Central memory CD8-positive, alpha-beta T cell (primary cell): ENCODE data around the gene TMEM183A.

Experiments
- ATAC-seq: fragments of 150-1000 bp; cut with Tn5 transposase; replicated peaks from 2 replicates; pipeline ENCODE4 v1.10.0; 2022; ENCODE audit warnings: mild to moderate bottlenecking, moderate FRiP score, moderate number of reproducible peaks; ENCODE audit not compliant: poor library complexity, severe bottlenecking; ENCODE audit errors: extremely low read depth
- DNase-seq, 2 donors: peaks; one replicate each; pipeline ENCODE4 v3.0.0; 2021; ENCODE audit warnings: low spot score in 2 of 2
- H3K27ac Mint-ChIP-seq: one replicate; pipeline ENCODE4 v1.8.0; 2022; ENCODE audit warnings: low read depth, mild to moderate bottlenecking, moderate library complexity, mixed read lengths
- H3K27me3 Mint-ChIP-seq: one replicate; pipeline ENCODE4 v1.8.0; 2022; ENCODE audit warnings: mixed read lengths
- H3K36me3 Mint-ChIP-seq: one replicate; pipeline ENCODE4 v1.8.0; 2022; ENCODE audit warnings: mild to moderate bottlenecking, moderate library complexity, mixed read lengths; ENCODE audit not compliant: insufficient read depth
- H3K4me1 Mint-ChIP-seq: one replicate; pipeline ENCODE4 v1.8.0; 2022; ENCODE audit warnings: mixed read lengths
- H3K4me3 Mint-ChIP-seq: one replicate; pipeline ENCODE4 v1.8.0; 2022; ENCODE audit warnings: mild to moderate bottlenecking, moderate library complexity, mixed read lengths
- H3K9me3 Mint-ChIP-seq: one replicate; pipeline ENCODE4 v1.8.0; 2022; ENCODE audit warnings: mixed read lengths

TMEM183A gene

GRCh38 chr1:203026666-203027663 lies 19.8 kb downstream of the TMEM183A start:
- Mint-ChIP-seq H3K4me3 (peak overlapping the region; percentile 60), H3K27ac (peak overlapping the region; percentile 77), H3K27me3 (no peaks in the 10 kb centered on the region), H3K9me3 (peaks cover 7% of the 10 kb centered on the region), H3K36me3 (peaks cover 21% of the 10 kb centered on the region), H3K4me1 (peaks cover 10% of the 10 kb centered on the region)
- ATAC-seq = peak; percentile 33
- DNase-seq = no peak

DNA sequence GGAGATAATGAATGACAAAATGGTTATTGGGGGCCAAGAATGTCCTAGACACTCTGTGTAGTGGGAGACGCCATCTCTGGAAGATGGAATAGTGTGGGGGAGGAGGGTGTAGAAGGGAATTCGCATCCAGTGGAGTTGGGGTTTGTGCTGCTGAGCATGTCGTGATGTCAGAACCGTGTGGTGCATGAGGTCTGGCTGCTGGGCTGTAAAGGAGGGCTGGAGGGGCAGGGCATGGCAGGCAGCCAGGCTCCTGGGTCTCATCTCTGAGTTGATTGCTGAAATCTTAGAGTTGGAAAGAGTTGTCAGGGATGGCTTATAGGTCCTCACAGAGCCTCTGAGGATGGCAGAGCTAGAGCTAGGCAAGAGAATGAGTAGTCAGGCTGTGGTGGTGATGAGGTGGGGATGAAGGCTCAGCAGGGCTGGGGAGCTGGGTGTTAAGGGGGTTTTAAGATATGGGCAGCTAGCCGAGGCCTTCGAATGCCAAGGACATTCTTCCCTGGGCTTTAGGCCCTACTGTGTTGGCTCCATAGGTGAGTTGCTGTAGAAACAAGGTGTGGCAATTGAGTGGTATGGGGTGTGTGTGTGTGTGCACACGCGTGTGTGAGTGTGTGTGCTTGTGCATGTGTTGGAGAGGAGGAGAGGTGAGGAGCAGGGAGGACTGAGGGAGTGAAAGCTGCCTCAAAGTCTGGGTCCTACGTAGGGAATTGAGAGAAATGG lies 21.1 kb downstream of the TMEM183A start:
- Mint-ChIP-seq H3K27me3 (no peaks in the 10 kb centered on the region), H3K27ac (no peak overlapping the region), H3K4me3 (no peak overlapping the region), H3K4me1 (peaks cover 10% of the 10 kb centered on the region), H3K36me3 (peaks cover 15% of the 10 kb centered on the region), H3K9me3 (peaks cover 7% of the 10 kb centered on the region)
- ATAC-seq (no peak), DNase-seq (no peak)

- no peak for ATAC-seq
- no peak overlapping the region for H3K4me3 Mint-ChIP-seq
These were observed 21.8 kb downstream of the TMEM183A start for GRCh38 chr1:203028784-203029553.

DNA sequence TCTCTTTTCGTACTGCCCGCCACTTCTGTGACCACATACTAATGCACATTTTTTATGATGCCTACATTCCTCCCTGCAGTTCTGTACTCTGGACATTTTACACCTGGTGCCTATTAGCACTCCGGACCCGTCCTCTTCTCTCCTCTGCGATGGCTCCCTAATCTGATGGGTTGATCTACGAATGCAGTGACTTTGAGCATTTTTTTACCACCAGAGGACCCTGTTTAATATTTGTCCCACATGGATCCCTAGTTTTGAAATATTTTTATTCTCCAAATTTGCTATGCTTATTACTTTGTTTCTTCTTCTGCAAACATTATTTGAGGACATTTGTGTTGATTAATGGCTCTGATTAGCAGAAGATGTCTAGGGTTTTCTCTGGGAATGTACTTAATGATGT lies 24.3 kb downstream of the TMEM183A start:
- no peaks in the 10 kb centered on the region for H3K9me3 Mint-ChIP-seq
- no peaks in the 10 kb centered on the region for H3K27me3 Mint-ChIP-seq
- H3K4me1 Mint-ChIP-seq = no peaks in the 10 kb centered on the region
- ATAC-seq (no peak), DNase-seq (no peak)
- H3K4me3 Mint-ChIP-seq = no peak overlapping the region
- H3K36me3 Mint-ChIP-seq = peaks cover 6% of the 10 kb centered on the region
- no peak overlapping the region for H3K27ac Mint-ChIP-seq

More at GRCh38 chr1:203028784-203029553, 21.8 kb downstream of the TMEM183A start:
- Mint-ChIP-seq H3K4me1 (peaks cover 10% of the 10 kb centered on the region), H3K36me3 (peaks cover 10% of the 10 kb centered on the region), H3K27ac (no peak overlapping the region), H3K27me3 (no peaks in the 10 kb centered on the region), H3K9me3 (peaks cover 7% of the 10 kb centered on the region)
- no peak for DNase-seq

- Mint-ChIP-seq H3K36me3 (peaks cover 2% of the 10 kb centered on the region), H3K27ac (no peak overlapping the region), H3K9me3 (no peaks in the 10 kb centered on the region), H3K4me1 (no peaks in the 10 kb centered on the region), H3K4me3 (no peak overlapping the region), H3K27me3 (peaks cover 9% of the 10 kb centered on the region)
- DNase-seq (no peak), ATAC-seq (no peak)
These were observed 26.1 kb downstream of the TMEM183A start for GRCh38 chr1:203033287-203033686.

- Mint-ChIP-seq H3K9me3 (no peaks in the 10 kb centered on the region), H3K27me3 (peaks cover 15% of the 10 kb centered on the region)
These were observed 26.7 kb downstream of the TMEM183A start for GRCh38 chr1:203033917-203034316.

DNA sequence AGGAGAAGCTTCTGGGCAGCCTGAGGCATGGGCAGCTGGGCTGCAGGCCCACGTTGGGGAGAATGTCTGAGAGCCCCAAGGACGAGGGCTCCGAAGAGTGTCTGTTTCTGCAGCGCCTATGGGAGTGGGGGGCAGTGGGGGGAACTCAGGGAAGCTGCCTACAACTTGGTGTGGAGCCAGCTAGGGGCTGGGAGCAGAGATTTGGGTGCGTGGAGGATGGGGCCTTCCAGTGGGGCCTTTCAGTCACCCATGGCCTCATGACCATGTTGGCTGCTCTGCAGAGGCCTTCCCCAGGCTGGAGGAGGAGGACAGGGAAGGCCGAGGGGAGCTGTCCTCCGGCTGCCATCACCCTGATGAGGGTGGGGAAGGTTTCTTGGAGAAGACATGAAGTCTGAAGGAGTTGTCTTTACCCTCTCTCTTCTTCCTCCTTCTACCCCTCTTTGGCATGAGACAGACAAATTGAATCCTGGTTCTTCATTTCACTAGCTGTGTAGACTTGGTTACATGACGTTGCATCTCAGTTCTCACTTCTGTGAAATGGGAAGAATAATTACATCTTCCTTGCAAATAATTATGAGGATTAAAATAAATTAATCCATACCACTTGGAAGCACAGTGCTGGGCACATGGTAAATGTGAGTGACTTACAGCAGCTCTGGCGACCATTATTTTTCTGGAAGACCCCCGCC lies 27.4 kb downstream of the TMEM183A start:
- H3K36me3 Mint-ChIP-seq = no peaks in the 10 kb centered on the region
- ATAC-seq = no peak
- peaks cover 6% of the 10 kb centered on the region for H3K4me1 Mint-ChIP-seq
- H3K27ac Mint-ChIP-seq = no peak overlapping the region
- peaks cover 21% of the 10 kb centered on the region for H3K27me3 Mint-ChIP-seq
- H3K9me3 Mint-ChIP-seq = no peaks in the 10 kb centered on the region
- DNase-seq = no peak
- no peak overlapping the region for H3K4me3 Mint-ChIP-seq

More at GRCh38 chr1:203033917-203034316, 26.7 kb downstream of the TMEM183A start:
- no peak for ATAC-seq
- Mint-ChIP-seq H3K4me3 (no peak overlapping the region), H3K27ac (no peak overlapping the region), H3K4me1 (no peaks in the 10 kb centered on the region), H3K36me3 (peaks cover 2% of the 10 kb centered on the region)
- DNase-seq = no peak

DNA sequence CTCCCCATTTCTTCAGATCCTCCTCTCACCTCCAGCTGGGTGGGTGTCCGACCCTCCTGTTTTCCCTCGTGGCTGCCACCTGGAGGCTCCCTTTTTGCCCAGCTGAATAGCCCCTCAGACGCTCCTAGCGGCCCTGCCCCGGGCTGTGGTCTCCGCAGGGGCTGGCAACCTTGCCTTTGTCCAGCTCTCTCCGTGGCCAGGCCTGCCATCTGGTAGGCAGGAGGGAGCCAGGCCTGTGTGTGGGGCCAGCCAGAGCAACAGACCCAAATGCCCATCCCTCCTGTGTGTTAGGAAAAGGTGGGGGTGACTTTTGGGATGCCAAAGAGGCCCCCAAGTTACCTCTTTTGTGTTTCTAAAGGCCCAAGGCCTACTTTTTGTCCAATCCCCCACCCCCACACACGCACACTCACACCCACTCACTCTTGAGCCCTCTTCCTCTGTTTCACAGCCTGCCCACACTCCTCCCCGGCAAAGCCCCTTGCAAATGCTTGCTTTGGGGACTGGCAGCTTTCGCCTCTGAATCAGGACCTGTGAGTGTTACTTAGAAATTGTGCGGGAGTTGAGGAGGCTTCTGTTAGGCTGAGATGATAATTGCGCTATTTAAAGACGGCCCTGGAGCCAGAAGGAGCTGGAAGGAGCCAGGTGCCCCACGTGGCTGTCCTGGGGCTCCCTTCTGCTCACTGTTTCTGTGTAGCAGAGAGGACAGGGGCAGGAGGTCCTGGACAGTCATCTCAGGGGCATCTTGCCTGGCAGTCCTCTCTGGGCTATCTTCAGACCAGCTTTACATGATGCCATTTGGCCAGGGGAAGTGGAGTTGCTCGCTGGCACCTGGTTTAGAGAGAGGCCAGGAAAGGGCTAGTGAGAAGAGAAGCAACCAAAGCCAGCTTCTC lies 28.2 kb downstream of the TMEM183A start:
- H3K27ac Mint-ChIP-seq = no peak overlapping the region
- no peaks in the 10 kb centered on the region for H3K36me3 Mint-ChIP-seq
- peaks cover 8% of the 10 kb centered on the region for H3K4me1 Mint-ChIP-seq
- no peak overlapping the region for H3K4me3 Mint-ChIP-seq
- peaks cover 23% of the 10 kb centered on the region for H3K27me3 Mint-ChIP-seq
- H3K9me3 Mint-ChIP-seq = no peaks in the 10 kb centered on the region
- ATAC-seq = no peak
- no peak for DNase-seq

GRCh38 chr1:203036135-203036534 lies 29.0 kb downstream of the TMEM183A start:
- H3K4me1 Mint-ChIP-seq = peaks cover 8% of the 10 kb centered on the region
- no peak for ATAC-seq
- H3K27me3 Mint-ChIP-seq = peaks cover 23% of the 10 kb centered on the region
- H3K27ac Mint-ChIP-seq = no peak overlapping the region
- no peaks in the 10 kb centered on the region for H3K36me3 Mint-ChIP-seq
- no peaks in the 10 kb centered on the region for H3K9me3 Mint-ChIP-seq
- DNase-seq = no peak
- H3K4me3 Mint-ChIP-seq = no peak overlapping the region

GRCh38 chr1:203036537-203036936 lies 29.4 kb downstream of the TMEM183A start:
- Mint-ChIP-seq H3K36me3 (no peaks in the 10 kb centered on the region), H3K27me3 (peaks cover 23% of the 10 kb centered on the region), H3K4me1 (peaks cover 8% of the 10 kb centered on the region), H3K27ac (no peak overlapping the region), H3K9me3 (no peaks in the 10 kb centered on the region), H3K4me3 (no peak overlapping the region)
- DNase-seq = no peak
- ATAC-seq = no peak

DNA sequence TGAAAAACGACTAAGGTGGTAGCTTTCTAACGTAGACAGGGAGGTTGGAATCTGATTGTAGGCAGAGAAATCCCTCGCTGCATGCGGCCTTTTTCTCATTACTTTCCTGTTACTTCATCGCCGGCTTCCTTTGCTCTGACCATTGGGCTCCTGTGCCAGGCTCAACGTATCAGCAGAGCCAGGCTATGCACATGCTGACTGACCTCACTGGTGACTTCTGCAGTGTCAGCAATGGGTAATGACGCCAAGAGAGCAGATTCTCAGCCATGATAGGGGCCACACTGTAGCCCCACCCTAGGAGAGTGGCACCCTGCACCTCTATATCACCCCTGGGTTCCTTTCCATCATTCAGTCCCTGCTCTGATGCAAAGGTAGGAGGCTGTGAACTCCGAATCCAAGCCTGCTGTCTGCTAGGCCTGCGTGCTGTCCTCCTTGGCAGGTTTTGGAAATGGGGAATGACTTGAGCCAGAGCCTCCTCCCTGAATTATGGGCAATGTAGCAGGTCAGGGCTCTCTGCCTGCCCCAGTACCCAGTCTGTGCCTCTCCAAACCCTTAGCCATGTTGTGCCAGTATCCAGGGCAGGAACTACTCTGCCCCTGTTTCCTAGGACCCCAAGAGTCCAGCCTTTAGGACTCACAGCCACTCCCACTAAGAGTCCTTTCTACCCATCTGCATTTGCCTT lies 30.5 kb downstream of the TMEM183A start:
- Mint-ChIP-seq H3K36me3 (no peaks in the 10 kb centered on the region), H3K4me3 (no peak overlapping the region), H3K27me3 (peaks cover 23% of the 10 kb centered on the region), H3K4me1 (peaks cover 8% of the 10 kb centered on the region), H3K9me3 (no peaks in the 10 kb centered on the region), H3K27ac (no peak overlapping the region)
- DNase-seq = no peak
- no peak for ATAC-seq
